HL-60 (cell line): ENCODE data around the gene ARRB1.

Experiments
- DNase-seq, 2 experiments: peaks; one replicate each; pipeline ENCODE4 v3.0.0-alpha.2; 2010 to 2020; ENCODE audit warnings: low read depth in 1 of 2, low spot score in 1 of 2
- H3K27ac ChIP-seq: fragments of 250-450 bp; sonication (Bioruptor Pico); replicated peaks from 2 replicates; pipeline ENCODE4 v1.5.1; 2020; ENCODE audit warnings: mild to moderate bottlenecking, moderate library complexity
- H3K27me3 ChIP-seq: fragments of 250-450 bp; sonication (Bioruptor Pico); 2 replicates; pipeline ENCODE4 v1.5.1; 2021; ENCODE audit warnings: mild to moderate bottlenecking, moderate library complexity; ENCODE audit not compliant: insufficient read depth, poor library complexity, severe bottlenecking
- H3K4me3 ChIP-seq: replicated peaks from 2 replicates; pipeline ENCODE4 v1.5.1; 2011; ENCODE audit warnings: mild to moderate bottlenecking, control low read depth, low read length; ENCODE audit not compliant: insufficient read depth
- GABPA ChIP-seq: IDR thresholded peaks from 2 replicates; pipeline ENCODE4 v1.6.1; 2012; ENCODE audit warnings: low read depth
- POLR2AphosphoS5 ChIP-seq: IDR thresholded peaks from 2 replicates; pipeline ENCODE4 v1.6.1; 2012; ENCODE audit warnings: low read depth
- SPI1 ChIP-seq: IDR thresholded peaks from 2 replicates; pipeline ENCODE4 v1.6.1; 2012; ENCODE audit warnings: low read depth, mild to moderate bottlenecking, borderline replicate concordance
- TF ChIP-seq, protein P1 (sequence below): IDR thresholded peaks from one replicate; pipeline ENCODE4 v1.5.1; 2011; ENCODE audit warnings: low read length, control low read depth, inconsistent platforms; ENCODE audit not compliant: insufficient read depth
- TF ChIP-seq, protein P2 (sequence below): IDR thresholded peaks from 2 replicates; pipeline ENCODE4 v1.6.1; 2012; ENCODE audit warnings: low read depth; ENCODE audit not compliant: insufficient replicate concordance

The ARRB1 gene

DNA sequence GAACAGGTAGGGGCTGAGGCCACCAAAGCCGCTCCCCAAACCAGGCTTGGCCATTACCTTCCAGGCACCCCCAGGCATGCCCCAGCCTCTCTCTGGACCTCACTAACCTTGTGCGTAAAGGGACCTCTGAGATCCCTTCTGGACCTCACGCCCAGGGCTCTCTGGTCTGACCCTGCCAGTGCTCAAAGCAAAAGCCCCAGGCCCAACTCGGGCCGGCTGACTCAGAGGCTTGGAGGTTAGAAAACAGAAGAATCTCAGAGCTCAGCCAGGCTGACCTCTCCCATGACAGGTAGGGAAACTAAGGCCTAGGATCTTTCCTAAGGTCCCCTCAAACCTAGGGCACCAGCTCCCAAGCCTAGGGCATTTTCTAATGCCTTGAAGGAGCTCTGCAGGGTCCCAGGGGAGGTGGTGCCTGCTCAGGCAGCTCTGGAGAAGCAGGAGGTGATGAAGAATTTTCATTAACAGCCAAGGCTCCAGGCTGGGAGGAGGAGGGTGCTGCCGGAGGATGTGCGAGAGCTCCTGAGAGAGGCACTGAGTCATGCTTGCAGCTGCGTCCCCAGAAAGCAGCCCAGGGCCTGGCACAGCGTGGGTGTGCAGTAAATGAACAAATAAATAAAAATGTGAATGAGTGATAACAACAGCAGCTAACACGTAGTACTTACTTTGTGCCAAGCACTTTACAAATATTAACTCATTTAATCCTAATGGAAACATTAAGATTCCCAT, 25.6 kb downstream of the ARRB1 start:
- no peaks in the 10 kb centered on the region for H3K27me3 ChIP-seq
- no peak overlapping the region for H3K4me3 ChIP-seq
- no peak for DNase-seq
- no peak for TF ChIP-seq SPI1
- H3K27ac ChIP-seq: no peak overlapping the region

DNA sequence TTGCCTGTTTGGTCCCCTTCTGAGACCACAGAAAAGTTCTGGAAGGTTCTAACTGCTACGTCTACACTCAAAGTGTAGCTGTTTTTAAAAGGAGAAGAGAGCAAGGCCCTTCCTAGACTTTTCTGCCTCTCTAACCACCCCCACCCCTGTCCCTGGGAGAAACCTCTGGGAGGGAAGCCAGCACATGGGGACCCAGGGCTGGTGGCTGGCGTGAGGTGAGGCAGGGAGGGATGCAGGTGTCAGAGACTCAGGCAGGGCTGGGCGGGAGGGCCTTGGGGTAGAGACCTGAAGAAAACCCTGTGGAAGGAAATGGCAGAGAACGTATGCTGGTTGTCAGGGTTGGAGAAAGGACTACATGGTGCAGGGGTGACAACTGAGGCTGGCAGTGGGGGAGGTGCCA, 26.7 kb downstream of the ARRB1 start:
- no peak overlapping the region for H3K4me3 ChIP-seq
- TF ChIP-seq, protein P1, sequence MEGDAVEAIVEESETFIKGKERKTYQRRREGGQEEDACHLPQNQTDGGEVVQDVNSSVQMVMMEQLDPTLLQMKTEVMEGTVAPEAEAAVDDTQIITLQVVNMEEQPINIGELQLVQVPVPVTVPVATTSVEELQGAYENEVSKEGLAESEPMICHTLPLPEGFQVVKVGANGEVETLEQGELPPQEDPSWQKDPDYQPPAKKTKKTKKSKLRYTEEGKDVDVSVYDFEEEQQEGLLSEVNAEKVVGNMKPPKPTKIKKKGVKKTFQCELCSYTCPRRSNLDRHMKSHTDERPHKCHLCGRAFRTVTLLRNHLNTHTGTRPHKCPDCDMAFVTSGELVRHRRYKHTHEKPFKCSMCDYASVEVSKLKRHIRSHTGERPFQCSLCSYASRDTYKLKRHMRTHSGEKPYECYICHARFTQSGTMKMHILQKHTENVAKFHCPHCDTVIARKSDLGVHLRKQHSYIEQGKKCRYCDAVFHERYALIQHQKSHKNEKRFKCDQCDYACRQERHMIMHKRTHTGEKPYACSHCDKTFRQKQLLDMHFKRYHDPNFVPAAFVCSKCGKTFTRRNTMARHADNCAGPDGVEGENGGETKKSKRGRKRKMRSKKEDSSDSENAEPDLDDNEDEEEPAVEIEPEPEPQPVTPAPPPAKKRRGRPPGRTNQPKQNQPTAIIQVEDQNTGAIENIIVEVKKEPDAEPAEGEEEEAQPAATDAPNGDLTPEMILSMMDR: no peak
- TF ChIP-seq, protein P2, sequence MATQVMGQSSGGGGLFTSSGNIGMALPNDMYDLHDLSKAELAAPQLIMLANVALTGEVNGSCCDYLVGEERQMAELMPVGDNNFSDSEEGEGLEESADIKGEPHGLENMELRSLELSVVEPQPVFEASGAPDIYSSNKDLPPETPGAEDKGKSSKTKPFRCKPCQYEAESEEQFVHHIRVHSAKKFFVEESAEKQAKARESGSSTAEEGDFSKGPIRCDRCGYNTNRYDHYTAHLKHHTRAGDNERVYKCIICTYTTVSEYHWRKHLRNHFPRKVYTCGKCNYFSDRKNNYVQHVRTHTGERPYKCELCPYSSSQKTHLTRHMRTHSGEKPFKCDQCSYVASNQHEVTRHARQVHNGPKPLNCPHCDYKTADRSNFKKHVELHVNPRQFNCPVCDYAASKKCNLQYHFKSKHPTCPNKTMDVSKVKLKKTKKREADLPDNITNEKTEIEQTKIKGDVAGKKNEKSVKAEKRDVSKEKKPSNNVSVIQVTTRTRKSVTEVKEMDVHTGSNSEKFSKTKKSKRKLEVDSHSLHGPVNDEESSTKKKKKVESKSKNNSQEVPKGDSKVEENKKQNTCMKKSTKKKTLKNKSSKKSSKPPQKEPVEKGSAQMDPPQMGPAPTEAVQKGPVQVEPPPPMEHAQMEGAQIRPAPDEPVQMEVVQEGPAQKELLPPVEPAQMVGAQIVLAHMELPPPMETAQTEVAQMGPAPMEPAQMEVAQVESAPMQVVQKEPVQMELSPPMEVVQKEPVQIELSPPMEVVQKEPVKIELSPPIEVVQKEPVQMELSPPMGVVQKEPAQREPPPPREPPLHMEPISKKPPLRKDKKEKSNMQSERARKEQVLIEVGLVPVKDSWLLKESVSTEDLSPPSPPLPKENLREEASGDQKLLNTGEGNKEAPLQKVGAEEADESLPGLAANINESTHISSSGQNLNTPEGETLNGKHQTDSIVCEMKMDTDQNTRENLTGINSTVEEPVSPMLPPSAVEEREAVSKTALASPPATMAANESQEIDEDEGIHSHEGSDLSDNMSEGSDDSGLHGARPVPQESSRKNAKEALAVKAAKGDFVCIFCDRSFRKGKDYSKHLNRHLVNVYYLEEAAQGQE: no peak
- TF ChIP-seq SPI1 (no peak), GABPA (no peak)
- DNase-seq: no peak
- no peaks in the 10 kb centered on the region for H3K27me3 ChIP-seq
- no peak overlapping the region for H3K27ac ChIP-seq

DNA sequence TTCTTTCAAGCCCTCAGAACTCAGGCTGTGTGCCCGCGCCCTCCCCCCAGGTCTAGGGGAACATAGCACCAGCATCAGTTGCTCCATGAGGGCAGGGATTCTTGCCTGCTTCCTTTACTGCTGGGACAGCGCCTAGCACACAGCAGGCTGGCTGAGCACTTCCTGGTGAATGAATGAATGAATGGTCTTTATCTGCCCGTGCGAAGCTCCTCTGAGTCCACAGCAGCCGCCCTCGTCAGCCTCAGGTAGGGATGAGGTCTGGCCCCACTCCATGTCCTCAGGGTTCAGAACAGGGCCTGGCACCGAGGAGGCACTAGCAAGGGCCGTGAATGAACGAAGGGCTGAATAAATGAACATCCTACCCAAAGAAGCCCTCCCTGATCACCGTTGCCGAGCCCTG, 27.3 kb downstream of the ARRB1 start:
- Histone ChIP-seq H3K27me3 (no peaks in the 10 kb centered on the region), H3K4me3 (no peak overlapping the region), H3K27ac (no peak overlapping the region)
- TF ChIP-seq, protein P2: no peak
- TF ChIP-seq POLR2AphosphoS5 (no peak), GABPA (no peak), SPI1 (no peak)
- TF ChIP-seq, protein P1: no peak
- no peak for DNase-seq

DNA sequence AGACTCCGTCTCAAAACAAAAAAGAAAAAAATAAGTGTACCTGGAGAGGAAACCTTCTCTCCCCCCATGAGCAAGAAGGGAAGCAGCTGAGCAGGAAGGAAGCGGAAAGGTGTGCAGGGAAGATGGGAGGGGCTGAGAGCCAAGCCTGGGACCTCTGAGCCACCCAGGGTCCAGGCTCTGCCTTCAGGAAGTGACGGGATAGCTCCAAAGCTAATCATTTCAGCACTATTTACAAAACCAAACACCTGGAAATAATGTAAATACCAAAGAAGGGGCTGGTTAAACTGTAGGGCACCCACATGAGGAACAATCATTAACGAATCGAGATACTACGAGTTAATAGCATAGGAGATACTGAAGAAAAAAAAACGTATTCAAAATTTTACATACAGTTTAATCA, 27.9 kb downstream of the ARRB1 start:
- DNase-seq: no peak
- Histone ChIP-seq H3K4me3 (no peak overlapping the region), H3K27ac (no peak overlapping the region), H3K27me3 (no peaks in the 10 kb centered on the region)
- TF ChIP-seq, protein P2: no peak
- TF ChIP-seq GABPA (no peak), SPI1 (no peak)
- TF ChIP-seq, protein P1: no peak
